Astrocyte of the spinal cord (primary cell): Measurements from ENCODE around the gene C1RL.

Experiments
- DNase-seq: peaks from one replicate; pipeline ENCODE4 v3.0.0; 2011; ENCODE audit warnings: low read depth, low spot score
- H3K4me3 ChIP-seq: 2 replicates; pipeline ENCODE4 v1.5.1; 2011; ENCODE audit warnings: low read depth, mild to moderate bottlenecking, low read length, moderate library complexity
- CTCF ChIP-seq: IDR thresholded peaks from 2 replicates; pipeline ENCODE4 v1.5.1; 2012; ENCODE audit warnings: low read depth, mild to moderate bottlenecking, low read length, inconsistent platforms
- in situ Hi-C: cut with HindIII; loops from 2 replicates; pipeline ENCODE4 v1.10.0; 2017; ENCODE audit warnings: low sequenced_read_pairs

C1RL gene, protein sequence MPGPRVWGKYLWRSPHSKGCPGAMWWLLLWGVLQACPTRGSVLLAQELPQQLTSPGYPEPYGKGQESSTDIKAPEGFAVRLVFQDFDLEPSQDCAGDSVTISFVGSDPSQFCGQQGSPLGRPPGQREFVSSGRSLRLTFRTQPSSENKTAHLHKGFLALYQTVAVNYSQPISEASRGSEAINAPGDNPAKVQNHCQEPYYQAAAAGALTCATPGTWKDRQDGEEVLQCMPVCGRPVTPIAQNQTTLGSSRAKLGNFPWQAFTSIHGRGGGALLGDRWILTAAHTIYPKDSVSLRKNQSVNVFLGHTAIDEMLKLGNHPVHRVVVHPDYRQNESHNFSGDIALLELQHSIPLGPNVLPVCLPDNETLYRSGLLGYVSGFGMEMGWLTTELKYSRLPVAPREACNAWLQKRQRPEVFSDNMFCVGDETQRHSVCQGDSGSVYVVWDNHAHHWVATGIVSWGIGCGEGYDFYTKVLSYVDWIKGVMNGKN

DNA sequence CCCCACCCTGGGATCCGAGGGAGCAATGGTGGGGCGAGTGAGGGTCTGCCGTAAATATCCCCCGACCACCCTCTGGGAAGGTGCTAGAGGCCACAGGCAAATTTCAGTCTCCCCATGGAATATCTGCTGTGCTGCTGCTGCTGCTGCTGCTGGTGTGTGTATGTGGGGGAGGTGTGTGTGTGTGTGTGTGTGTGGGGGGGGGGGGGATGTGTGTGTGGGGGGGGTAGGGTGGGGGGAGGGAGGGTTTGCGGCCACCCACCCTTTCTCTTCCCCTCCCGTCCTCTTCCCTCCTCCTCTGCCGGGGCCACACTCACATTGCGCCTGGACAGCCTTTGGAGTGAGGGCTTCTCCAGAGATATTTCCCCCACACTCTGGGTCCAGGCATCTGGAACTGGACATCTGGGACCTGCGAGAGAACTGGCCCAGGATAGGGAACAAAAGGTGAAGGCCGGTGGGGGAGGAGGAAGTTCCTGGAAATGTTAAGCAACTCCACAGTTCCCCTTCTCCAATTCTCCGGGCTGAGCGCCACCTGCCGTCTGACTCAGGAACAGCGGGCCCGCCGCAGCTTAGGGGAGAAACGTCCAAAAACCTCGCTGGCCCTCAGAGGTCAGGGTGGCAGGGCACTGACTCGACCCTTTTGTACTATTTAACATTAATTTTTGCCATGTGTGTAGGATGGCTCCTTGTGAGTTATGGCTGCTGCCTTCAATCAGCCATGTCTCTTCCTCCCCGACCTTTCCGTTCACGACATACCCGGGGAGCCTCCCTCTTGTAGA lies at the start of gene C1RL:
Gene C1RL (minus strand): TSS at position 419 of the 776 bp plus-strand sequence. CDS start 34 bp downstream, at position 385.
- peak; percentile 82 for DNase-seq
- H3K4me3 ChIP-seq, result peak within 1 kb of the TSS; percentile 67
- TF ChIP-seq CTCF, result peak; percentile 98
- in situ Hi-C loops, result no loop called here

GRCh38 chr12:7157391-7157790 lies 48.4 kb upstream of the C1RL start:
- in situ Hi-C loops, result no loop called here
- H3K4me3 ChIP-seq, result no peak overlapping the region
- no peak for DNase-seq
- no peak for TF ChIP-seq CTCF

GRCh38 chr12:7156259-7157197 lies 47.5 kb upstream of the C1RL start:
- no peak for TF ChIP-seq CTCF
- in situ Hi-C loops, result no loop called here
- no peak for DNase-seq
- no peak overlapping the region for H3K4me3 ChIP-seq

DNA sequence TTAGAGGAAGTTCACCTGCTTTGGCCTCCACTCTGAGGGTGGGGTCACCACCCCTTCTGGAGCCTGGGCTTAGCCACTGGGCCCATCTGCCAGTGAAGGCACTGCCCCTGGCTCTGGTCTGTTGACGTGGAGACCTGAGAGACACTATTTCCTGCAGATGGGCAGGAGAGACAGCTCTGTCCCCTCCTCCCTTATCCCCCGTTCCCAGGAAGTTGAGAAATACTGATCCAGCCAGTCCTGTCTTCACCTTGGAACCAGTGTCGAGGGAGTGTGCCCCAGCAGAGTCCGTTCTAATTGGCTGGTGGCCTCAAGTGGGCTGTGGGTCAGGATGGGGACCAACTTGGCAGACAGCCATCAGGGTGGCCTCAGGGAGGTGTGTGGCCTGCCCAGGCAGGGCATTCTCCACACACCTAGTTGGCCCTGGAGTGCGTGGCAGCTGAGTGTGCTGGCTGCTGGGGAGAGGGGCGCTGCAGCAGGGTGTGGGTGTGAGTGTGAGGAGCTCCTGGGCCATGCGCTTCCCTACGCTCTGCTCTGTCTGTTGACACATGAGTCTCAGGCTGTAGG lies 46.5 kb upstream of the C1RL start:
- no peak for TF ChIP-seq CTCF
- DNase-seq, result no peak
- no peak overlapping the region for H3K4me3 ChIP-seq
- in situ Hi-C loops, result no loop called here

GRCh38 chr12:7154901-7155470 lies 46.0 kb upstream of the C1RL start:
- no peak for TF ChIP-seq CTCF
- no peak for DNase-seq
- H3K4me3 ChIP-seq, result no peak overlapping the region
- in situ Hi-C loops, result no loop called here

DNA sequence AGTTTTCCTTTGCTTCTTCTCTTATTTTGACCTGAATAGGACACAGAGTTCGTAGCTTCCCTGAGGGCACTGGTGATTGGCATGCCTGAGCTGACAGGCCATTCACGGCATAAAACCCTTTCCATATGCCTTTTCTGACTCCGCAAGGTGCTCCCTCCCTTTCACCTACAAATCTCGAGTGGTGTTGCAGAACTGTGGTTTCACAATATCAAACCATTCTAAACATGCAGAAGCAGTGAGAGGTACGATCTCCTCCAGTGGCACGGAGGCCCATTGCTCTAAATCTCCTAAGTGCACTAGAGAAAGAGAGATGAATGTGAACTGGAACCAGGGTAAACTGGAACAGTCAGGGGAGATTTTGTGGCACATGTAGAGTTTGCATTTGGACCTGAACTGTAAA lies 45.0 kb upstream of the C1RL start:
- TF ChIP-seq CTCF, result no peak
- H3K4me3 ChIP-seq, result no peak overlapping the region
- no peak for DNase-seq
- in situ Hi-C loops, result no loop called here
